Glutamatergic neuron (in vitro differentiated cells): ENCODE measurements around the gene LMTK3. TPM values are rescaled to one million over a fixed set of nuclear protein-coding genes. Genes with fewer than 3 reads are reported as not detected.

ENCODE experiments used
- DNase-seq: peaks from one replicate; pipeline ENCODE4 v3.0.0; 2022
- H3K27ac Mint-ChIP-seq: one replicate; pipeline ENCODE4 v1.8.0; 2020; ENCODE audit warnings: mild to moderate bottlenecking, mixed read lengths, inconsistent platforms; ENCODE audit not compliant: unreplicated experiment
- H3K27me3 Mint-ChIP-seq: one replicate; pipeline ENCODE4 v1.8.0; 2020; ENCODE audit warnings: mild to moderate bottlenecking, moderate library complexity, mixed read lengths, inconsistent platforms; ENCODE audit not compliant: unreplicated experiment
- H3K36me3 Mint-ChIP-seq: one replicate; pipeline ENCODE4 v1.8.0; 2020; ENCODE audit warnings: mild to moderate bottlenecking, mixed read lengths, inconsistent platforms; ENCODE audit not compliant: unreplicated experiment
- H3K4me1 Mint-ChIP-seq: one replicate; pipeline ENCODE4 v1.8.0; 2020; ENCODE audit warnings: mild to moderate bottlenecking, low read depth, mixed read lengths, inconsistent platforms; ENCODE audit not compliant: unreplicated experiment
- H3K4me3 Mint-ChIP-seq: one replicate; pipeline ENCODE4 v1.8.0; 2020; ENCODE audit warnings: mild to moderate bottlenecking, mixed read lengths, inconsistent platforms; ENCODE audit not compliant: unreplicated experiment
- H3K9me3 Mint-ChIP-seq: one replicate; pipeline ENCODE4 v1.8.0; 2020; ENCODE audit warnings: mild to moderate bottlenecking, moderate library complexity, mixed read lengths, inconsistent platforms; ENCODE audit not compliant: unreplicated experiment
- CTCF ChIP-seq: fragments of 200-600 bp; sonication (generic); IDR thresholded peaks from one replicate; pipeline ENCODE4 v1.5.0; 2021; ENCODE audit not compliant: partially characterized antibody, unreplicated experiment
- total RNA-seq: library from RNA; stranded (reverse); fragmentation: NEBNext Ultra II Directional; extraction: Animal tissue kit (Norgen Biotek cat#: 25700); gene quantifications from one replicate; pipeline ENCODE4 v1.2.1, GENCODE V29; 2021; ENCODE audit not compliant: unreplicated experiment

LMTK3 gene
- total RNA-seq, 1 donor from 2014 or later: 36.3 TPM

- Mint-ChIP-seq H3K4me1 (peaks cover 8% of the 10 kb centered on the region), H3K27ac (no peak overlapping the region), H3K36me3 (peaks cover 5% of the 10 kb centered on the region), H3K27me3 (peaks cover 13% of the 10 kb centered on the region), H3K9me3 (peaks cover 13% of the 10 kb centered on the region), H3K4me3 (no peak overlapping the region)
- DNase-seq: no peak
- TF ChIP-seq CTCF: no peak
Measured at GRCh38 chr19:48475369-48476068, 36.1 kb downstream of the LMTK3 start.

- H3K27me3 Mint-ChIP-seq: peaks cover 6% of the 10 kb centered on the region
- H3K27ac Mint-ChIP-seq: no peak overlapping the region
- no peak for TF ChIP-seq CTCF
- H3K9me3 Mint-ChIP-seq: peaks cover 6% of the 10 kb centered on the region
- peaks cover 3% of the 10 kb centered on the region for H3K4me1 Mint-ChIP-seq
- no peak for DNase-seq
- peaks cover under 1% of the 10 kb centered on the region for H3K36me3 Mint-ChIP-seq
- peak overlapping the region; percentile 26 for H3K4me3 Mint-ChIP-seq
Measured at GRCh38 chr19:48474084-48474592, 37.5 kb downstream of the LMTK3 start.

GRCh38 chr19:48473161-48473966, 38.3 kb downstream of the LMTK3 start:
- no peak for TF ChIP-seq CTCF
- DNase-seq: peak; percentile 13
- Mint-ChIP-seq H3K4me1 (peaks cover 3% of the 10 kb centered on the region), H3K27me3 (peaks cover 8% of the 10 kb centered on the region), H3K27ac (peak overlapping the region; percentile 8), H3K9me3 (peaks cover 7% of the 10 kb centered on the region), H3K4me3 (no peak overlapping the region), H3K36me3 (no peaks in the 10 kb centered on the region)

GRCh38 chr19:48471836-48472235, 39.8 kb downstream of the LMTK3 start:
- Mint-ChIP-seq H3K27ac (peak overlapping the region; percentile 38), H3K4me1 (peaks cover 3% of the 10 kb centered on the region), H3K27me3 (peaks cover 10% of the 10 kb centered on the region), H3K9me3 (peaks cover 10% of the 10 kb centered on the region), H3K4me3 (no peak overlapping the region), H3K36me3 (no peaks in the 10 kb centered on the region)
- DNase-seq: no peak
- no peak for TF ChIP-seq CTCF
